IMR-90 (cell line): ENCODE measurements around the gene CSKMT. TPM values are rescaled to one million over a fixed set of nuclear protein-coding genes. Genes with fewer than 3 reads are reported as not detected.

ENCODE experiments used
- ATAC-seq: fragments of 200-7000 bp; cut with Tn5 transposase; 2 replicates; pipeline ENCODE4 v1.9.1; 2020; ENCODE audit warnings: low read depth, mild to moderate bottlenecking, moderate library complexity
- BruUV-seq: library from RNA; stranded (reverse); fragments of 400-500 nt; replicated peaks from 2 replicates; lab custom pipeline; 2021; lab: Mats Ljungman, UMichigan
- CTCF ChIA-PET: fragments of 300-600 bp; formaldehyde crosslinking; extraction: SDS; loops from one replicate; lab custom pipeline; 2021; ENCODE audit warnings: antibody characterized with exemption; lab: Yijun Ruan, JAX
- POLR2A ChIA-PET: fragments of 300-600 bp; sonication (Branson Sonifier 250); formaldehyde crosslinking; loops from one replicate; lab custom pipeline; 2022; ENCODE audit warnings: antibody characterized with exemption; ENCODE audit not compliant: unreplicated experiment; lab: Charles Lee
- DNase-seq: peaks from one replicate; pipeline ENCODE4 v3.0.0; 2013
- H2AFZ ChIP-seq: replicated peaks from 2 replicates; pipeline ENCODE3; 2013; ENCODE audit warnings: low read length, mild to moderate bottlenecking; ENCODE audit not compliant: poor library complexity
- H2AK5ac ChIP-seq: 2 replicates; pipeline ENCODE4 v1.6.1; 2013; ENCODE audit warnings: low read depth, low read length, inconsistent platforms
- H2AK9ac ChIP-seq: replicated peaks from 2 replicates; pipeline ENCODE3; 2013; ENCODE audit warnings: mild to moderate bottlenecking, low read depth, low read length, moderate library complexity; ENCODE audit not compliant: poor library complexity
- H2BK120ac ChIP-seq: 2 replicates; pipeline ENCODE4 v1.6.1; 2013; ENCODE audit warnings: low read depth, low read length, inconsistent platforms
- H2BK15ac ChIP-seq: 3 replicates; pipeline ENCODE4 v1.6.1; 2013; ENCODE audit warnings: low read depth, low read length, inconsistent platforms
- H2BK20ac ChIP-seq: 2 replicates; pipeline ENCODE4 v1.6.1; 2013; ENCODE audit warnings: low read depth, mild to moderate bottlenecking, inconsistent platforms, low read length, moderate library complexity
- H2BK5ac ChIP-seq: 2 replicates; pipeline ENCODE4 v1.6.1; 2013; ENCODE audit warnings: mild to moderate bottlenecking, low read depth, low read length, inconsistent platforms; ENCODE audit not compliant: poor library complexity, severe bottlenecking
- H3K14ac ChIP-seq: replicated peaks from 2 replicates; pipeline ENCODE4 v1.6.1; 2013; ENCODE audit warnings: low read depth, low read length, inconsistent platforms
- H3K18ac ChIP-seq: 2 replicates; pipeline ENCODE4 v1.6.1; 2013; ENCODE audit warnings: low read depth, low read length, control low read depth
- H3K23ac ChIP-seq: 2 replicates; pipeline ENCODE4 v1.6.1; 2013; ENCODE audit warnings: low read depth, low read length, inconsistent platforms
- H3K27ac ChIP-seq: 2 replicates; pipeline ENCODE4 v1.5.1; 2013; ENCODE audit warnings: mild to moderate bottlenecking, control low read depth, low read length; ENCODE audit not compliant: insufficient read depth
- H3K27me3 ChIP-seq: 2 replicates; pipeline ENCODE4 v1.6.1; 2013; ENCODE audit warnings: low read length; ENCODE audit not compliant: control insufficient read depth, insufficient read depth
- H3K36me3 ChIP-seq: 2 replicates; pipeline ENCODE4 v1.6.1; 2013; ENCODE audit warnings: low read length, mixed read lengths; ENCODE audit not compliant: control insufficient read depth, insufficient read depth
- H3K4ac ChIP-seq: 2 replicates; pipeline ENCODE4 v1.6.1; 2013; ENCODE audit warnings: low read depth, low read length, inconsistent platforms
- H3K4me1 ChIP-seq: 2 replicates; pipeline ENCODE4 v1.6.1; 2013; ENCODE audit warnings: low read length, mixed read lengths; ENCODE audit not compliant: control insufficient read depth, insufficient read depth
- H3K4me2 ChIP-seq: 2 replicates; pipeline ENCODE4 v1.6.1; 2013; ENCODE audit warnings: low read depth, mild to moderate bottlenecking, control low read depth, low read length, moderate library complexity
- H3K4me3 ChIP-seq: 2 replicates; pipeline ENCODE4 v1.5.1; 2013; ENCODE audit warnings: low read depth, mild to moderate bottlenecking, control low read depth, low read length, moderate library complexity; ENCODE audit not compliant: insufficient read depth
- H3K56ac ChIP-seq: 2 replicates; pipeline ENCODE4 v1.6.1; 2013; ENCODE audit warnings: low read length, inconsistent platforms; ENCODE audit not compliant: insufficient read depth; ENCODE audit errors: extremely low read depth
- H3K79me1 ChIP-seq, 2 experiments: 2 replicates each; pipeline ENCODE4 v1.6.1; 2013; ENCODE audit warnings: low read length in 2 of 2, inconsistent platforms in 1 of 2, low read depth in 1 of 2
- H3K9ac ChIP-seq: 2 replicates; pipeline ENCODE4 v1.6.1; 2013; ENCODE audit warnings: low read depth, low read length, control low read depth
- H3K9me1 ChIP-seq: 2 replicates; pipeline ENCODE4 v1.6.1; 2013; ENCODE audit warnings: low read length, inconsistent platforms; ENCODE audit not compliant: insufficient read depth
- H3K9me3 ChIP-seq: 2 replicates; pipeline ENCODE4 v1.6.1; 2013; ENCODE audit warnings: low read length; ENCODE audit not compliant: control insufficient read depth, insufficient read depth
- H4K20me1 ChIP-seq: 2 replicates; pipeline ENCODE4 v1.6.1; 2013; ENCODE audit warnings: low read length, inconsistent platforms; ENCODE audit not compliant: insufficient read depth
- H4K5ac ChIP-seq: 2 replicates; pipeline ENCODE4 v1.6.1; 2013; ENCODE audit warnings: mild to moderate bottlenecking, low read depth, low read length, control low read depth
- H4K8ac ChIP-seq, 2 experiments: 2 replicates each; pipeline ENCODE4 v1.6.1; 2013; ENCODE audit warnings: low read depth in 2 of 2, low read length in 2 of 2, control low read depth in 1 of 2, inconsistent platforms in 1 of 2
- H4K91ac ChIP-seq: 2 replicates; pipeline ENCODE4 v1.6.1; 2013; ENCODE audit warnings: low read depth, low read length, inconsistent platforms; ENCODE audit not compliant: insufficient read depth
- CHD1 ChIP-seq: IDR thresholded peaks from 2 replicates; pipeline ENCODE4 v1.6.1; 2012; ENCODE audit warnings: low read depth, low read length, improper control_type of control experiment
- WGBS, 2 experiments: methylation state at CpG; one replicate each; pipeline versions ENCODE4 v1.1.5 to v1.1.7; 2013; ENCODE audit warnings: missing lambda C conversion rate in 2 of 2; ENCODE audit not compliant: insufficient read length in 1 of 2; ENCODE audit errors: extremely low coverage in 2 of 2; 5-methylcytosine and 5-hydroxymethylcytosine counted together
- dilution Hi-C: fragments of 300-500 bp; cut with HindIII; formaldehyde crosslinking; loops from one replicate; pipeline ENCODE4 v1.14.3; 2018; ENCODE audit warnings: low sequenced_read_pairs; ENCODE audit not compliant: unreplicated experiment
- in situ Hi-C: fragments of 300-500 bp; cut with MboI; formaldehyde crosslinking; loops from 3 replicates; pipeline ENCODE4 v1.14.3; 2019; ENCODE audit warnings: low sequenced_read_pairs, inconsistent platforms, mixed read lengths
- intact Hi-C: fragments of 100-400 bp; cut with micrococcal nuclease; formaldehyde crosslinking; loops from 2 replicates; pipeline ENCODE4 v1.10.0; 2022
- polyA plus RNA-seq, 3 experiments: library from polyadenylated mRNA; depleted of rRNA; stranded (reverse); fragments of >200 nt; gene quantifications; 2 replicates each; pipeline ENCODE4 v1.2.3, GENCODE V29; 2012; ENCODE audit warnings: low replicate concordance in 1 of 3
- total RNA-seq: library from RNA; depleted of rRNA; stranded (reverse); fragments of >200 nt; gene quantifications from 2 replicates; pipeline ENCODE4 v1.2.3, GENCODE V29; 2012

Gene CSKMT
- total and polyA plus RNA-seq, 2 of the 4 experiments (the other 2 are of a cell fraction) = 5.3 to 7.9 TPM

- in situ Hi-C loops (no loop called here), dilution Hi-C loops (no loop called here), intact Hi-C loops (no loop called here)
- no peak for TF ChIP-seq CHD1
- peaks cover 7% of the 10 kb centered on the region; the same call in 1 of the 2 replicates for H3K9me1 ChIP-seq
- H4K20me1 ChIP-seq = peaks cover 17% of the 10 kb centered on the region
- 100% methylated on average over 4 of the region's 6 CpGs; no CpG with 5 or more reads in 1 of the 2 experiments for WGBS, 2 experiments
- no peak overlapping the region for H3K9ac ChIP-seq
- no peaks in the 10 kb centered on the region for H3K9me3 ChIP-seq
- H3K23ac ChIP-seq = no peak overlapping the region
- peaks cover 8% of the 10 kb centered on the region for H3K4me1 ChIP-seq
- no peak overlapping the region for H4K5ac ChIP-seq
- DNase-seq = no peak
- H3K4me2 ChIP-seq = no peak overlapping the region
- no peak overlapping the region for H4K91ac ChIP-seq
- ChIA-PET CTCF (no interaction called here), POLR2A (no interaction called here)
- H3K18ac ChIP-seq = no peak overlapping the region
- H2AK9ac ChIP-seq = no peak overlapping the region
- peaks cover 35% of the 10 kb centered on the region for H3K36me3 ChIP-seq
- H4K8ac ChIP-seq = no peak overlapping the region
- H2BK15ac ChIP-seq = no peak overlapping the region
- no peak overlapping the region for H2BK20ac ChIP-seq
- H3K56ac ChIP-seq = no peak overlapping the region
- peaks cover 6 to 59% of the 10 kb centered on the region in 2 experiments for H3K79me1 ChIP-seq
- H3K27me3 ChIP-seq = no peaks in the 10 kb centered on the region
- ATAC-seq = no peak
- H3K27ac ChIP-seq = no peak overlapping the region
- no peak overlapping the region for H2BK120ac ChIP-seq
- BruUV-seq = no TSS peak
- no peak overlapping the region for H3K14ac ChIP-seq
- H2BK5ac ChIP-seq = no peak overlapping the region
- no peak overlapping the region for H3K4ac ChIP-seq
- H3K4me3 ChIP-seq = no peak overlapping the region
- no peak overlapping the region for H2AFZ ChIP-seq
- H2AK5ac ChIP-seq = no peak overlapping the region
These were observed 17.5 kb upstream of the CSKMT start for GRCh38 chr11:62647609-62648005.
